Measurements from ENCODE around the gene USP12. TPM values are rescaled to one million over a fixed set of nuclear protein-coding genes. Genes with fewer than 3 reads are reported as not detected.
A peak's percentile ranks its signal among the peaks of the same experiment; 100 is the strongest.

USP12 gene
- total RNA-seq, 5 donors from 2014 or later (not counting 1 experiment from before 2014, with no cell fraction given), result 20.9 to 43.6 (median 21.8) TPM

GRCh38 chr13:27182054-27182453 is 10.4 kb upstream of the USP12 start:
- Histone ChIP-seq H3K27ac (ENCODE audit: low read length) (no peak overlapping the region), H3K4me1 (ENCODE audit: control insufficient read depth in 1 of 2, extremely low read depth in 1 of 2, insufficient read depth in 2 of 2, low read length in 2 of 2) (no peaks in the 10 kb centered on the region), H3K9me3 (no peaks in the 10 kb centered on the region), H3K27me3 (replicated peaks in 1 of 2; ENCODE audit: control insufficient read depth in 2 of 2, extremely low read depth in 1 of 2, insufficient read depth in 2 of 2, low read length in 1 of 2) (peaks cover 0 to 6% of the 10 kb centered on the region in 2 experiments), H3K4me3 (ENCODE audit: control insufficient read depth in 1 of 2, extremely low read depth in 1 of 2, low read length in 1 of 2) (no peak overlapping the region), H3K36me3 (ENCODE audit: control insufficient read depth in 2 of 2, extremely low read depth in 1 of 2, insufficient read depth in 1 of 2, low read length in 1 of 2) (no peaks in the 10 kb centered on the region)
- H3K36me3 Mint-ChIP-seq, result no peaks in the 10 kb centered on the region
- no peaks in the 10 kb centered on the region for H3K9me3 Mint-ChIP-seq
- ATAC-seq (replicated peaks in 1 of 4) (no peak), DNase-seq (no peak)
- ChIA-PET POLR2A (interaction anchor here in 1 of 2 donors (0.7 kb wide), 1 partner anchor 45 kb away, joined by 3 read pairs; no protein-coding TSS in a partner anchor), CTCF (interaction anchor here in 1 of 2 donors (0.6 kb wide), 1 partner anchor 42 kb away, joined by 6 read pairs; no protein-coding TSS in a partner anchor)
- no peak overlapping the region for H3K4me3 Mint-ChIP-seq
- no peak overlapping the region for H3K27ac Mint-ChIP-seq
- WGBS (ENCODE audit: insufficient coverage), result no CpG with 5 or more reads among the region's 2 CpGs
- H3K27me3 Mint-ChIP-seq, result peaks cover 0 to 3% of the 10 kb centered on the region in 2 donors
- no peaks in the 10 kb centered on the region for H3K4me1 Mint-ChIP-seq

- Histone ChIP-seq H3K4me1 (ENCODE audit: control insufficient read depth in 1 of 2, extremely low read depth in 1 of 2, insufficient read depth in 2 of 2, low read length in 2 of 2) (peaks cover 0 to 4% of the 10 kb centered on the region in 2 experiments), H3K9me3 (no peaks in the 10 kb centered on the region), H3K27me3 (replicated peaks in 1 of 2; ENCODE audit: control insufficient read depth in 2 of 2, extremely low read depth in 1 of 2, insufficient read depth in 2 of 2, low read length in 1 of 2) (peaks cover 0 to 2% of the 10 kb centered on the region in 2 experiments), H3K27ac (ENCODE audit: low read length) (no peak overlapping the region), H3K4me3 (ENCODE audit: control insufficient read depth in 1 of 2, extremely low read depth in 1 of 2, low read length in 1 of 2) (no peak overlapping the region), H3K36me3 (ENCODE audit: control insufficient read depth in 2 of 2, extremely low read depth in 1 of 2, insufficient read depth in 1 of 2, low read length in 1 of 2) (no peaks in the 10 kb centered on the region)
- no peak overlapping the region for H3K27ac Mint-ChIP-seq
- peaks cover 3 to 7% (median 6%) of the 10 kb centered on the region in 3 donors for H3K4me1 Mint-ChIP-seq
- ATAC-seq (replicated peaks in 1 of 4), result no peak
- DNase-seq, result no peak
- H3K36me3 Mint-ChIP-seq, result no peaks in the 10 kb centered on the region
- ChIA-PET POLR2A (no interaction called here), CTCF (interaction anchor here in 1 of 2 donors (0.6 kb wide), 1 partner anchor 21 kb away, joined by 7 read pairs; no protein-coding TSS in a partner anchor)
- WGBS (ENCODE audit: insufficient coverage), result 83% methylated on average over 2 of the region's 3 CpGs
- H3K4me3 Mint-ChIP-seq, result no peak overlapping the region
- H3K27me3 Mint-ChIP-seq, result peaks cover 0 to 2% of the 10 kb centered on the region in 2 donors
- no peaks in the 10 kb centered on the region for H3K9me3 Mint-ChIP-seq
Observed at GRCh38 chr13:27177852-27178251, 6.2 kb upstream of the USP12 start.

- H3K27me3 ChIP-seq (replicated peaks in 1 of 2; ENCODE audit: control insufficient read depth in 2 of 2, extremely low read depth in 1 of 2, insufficient read depth in 2 of 2, low read length in 1 of 2), result no peaks in the 10 kb centered on the region
- no peaks in the 10 kb centered on the region for H3K9me3 ChIP-seq
- Mint-ChIP-seq H3K4me1 (peaks cover 10 to 14% (median 14%) of the 10 kb centered on the region in 3 donors), H3K9me3 (no peaks in the 10 kb centered on the region), H3K27ac (no peak overlapping the region), H3K27me3 (no peaks in the 10 kb centered on the region), H3K36me3 (no peaks in the 10 kb centered on the region), H3K4me3 (no peak overlapping the region)
- DNase-seq (no peak), ATAC-seq (replicated peaks in 1 of 4) (no peak)
- H3K4me1 ChIP-seq (ENCODE audit: control insufficient read depth in 1 of 2, extremely low read depth in 1 of 2, insufficient read depth in 2 of 2, low read length in 2 of 2), result peaks cover 4 to 9% of the 10 kb centered on the region in 2 experiments
- no CpG with 5 or more reads among the region's 8 CpGs for WGBS (ENCODE audit: insufficient coverage)
- H3K27ac ChIP-seq (ENCODE audit: low read length), result no peak overlapping the region
- CTCF ChIA-PET, result no interaction called here
- no peaks in the 10 kb centered on the region for H3K36me3 ChIP-seq (ENCODE audit: control insufficient read depth in 2 of 2, extremely low read depth in 1 of 2, insufficient read depth in 1 of 2, low read length in 1 of 2)
- no peak overlapping the region for H3K4me3 ChIP-seq (ENCODE audit: control insufficient read depth in 1 of 2, extremely low read depth in 1 of 2, low read length in 1 of 2)
- POLR2A ChIA-PET, result interaction anchor here (0.6 to 0.7 kb wide), 3 partner anchors 11 to 58 kb away, joined by 3 to 4 read pairs (median 3); no protein-coding TSS in a partner anchor
Observed at GRCh38 chr13:27176470-27177410, 5.1 kb upstream of the USP12 start.

- no peaks in the 10 kb centered on the region for H3K36me3 ChIP-seq (ENCODE audit: control insufficient read depth in 2 of 2, extremely low read depth in 1 of 2, insufficient read depth in 1 of 2, low read length in 1 of 2)
- no peak overlapping the region for H3K27ac ChIP-seq (ENCODE audit: low read length)
- DNase-seq (no peak), ATAC-seq (replicated peaks in 1 of 4) (no peak)
- WGBS (ENCODE audit: insufficient coverage), result 80% methylated on average over 1 of the region's 6 CpGs
- Mint-ChIP-seq H3K9me3 (no peaks in the 10 kb centered on the region), H3K27me3 (no peaks in the 10 kb centered on the region), H3K27ac (no peak overlapping the region), H3K4me1 (peaks cover 18 to 24% (median 22%) of the 10 kb centered on the region in 3 donors), H3K36me3 (no peaks in the 10 kb centered on the region), H3K4me3 (no peak overlapping the region)
- no peak overlapping the region for H3K4me3 ChIP-seq (ENCODE audit: control insufficient read depth in 1 of 2, extremely low read depth in 1 of 2, low read length in 1 of 2)
- no peaks in the 10 kb centered on the region for H3K9me3 ChIP-seq
- ChIA-PET POLR2A (interaction anchor here in 1 of 2 donors (0.6 kb wide), 1 partner anchor 12 kb away, joined by 5 read pairs; no protein-coding TSS in a partner anchor), CTCF (interaction anchor here in 1 of 2 donors (0.6 kb wide), 3 partner anchors 71 to 191 kb away, joined by 3 to 9 read pairs (median 3); no protein-coding TSS in a partner anchor)
- H3K4me1 ChIP-seq (ENCODE audit: control insufficient read depth in 1 of 2, extremely low read depth in 1 of 2, insufficient read depth in 2 of 2, low read length in 2 of 2), result peaks cover 10 to 16% of the 10 kb centered on the region in 2 experiments
- no peaks in the 10 kb centered on the region for H3K27me3 ChIP-seq (replicated peaks in 1 of 2; ENCODE audit: control insufficient read depth in 2 of 2, extremely low read depth in 1 of 2, insufficient read depth in 2 of 2, low read length in 1 of 2)
Observed at GRCh38 chr13:27174766-27175455, 3.3 kb upstream of the USP12 start.

- no peaks in the 10 kb centered on the region for H3K9me3 ChIP-seq
- Mint-ChIP-seq H3K36me3 (no peaks in the 10 kb centered on the region), H3K9me3 (no peaks in the 10 kb centered on the region), H3K4me1 (peaks cover 41 to 47% (median 45%) of the 10 kb centered on the region in 3 donors), H3K4me3 (peak overlapping the region; percentile 87 to 96 (median 92)), H3K27ac (peak overlapping the region; percentile 95 to 96), H3K27me3 (no peaks in the 10 kb centered on the region)
- ChIA-PET POLR2A (interaction anchor here (0.5 to 0.7 kb wide), 2 partner anchors 82 to 387 kb away, joined by 3 to 4 read pairs; no protein-coding TSS in a partner anchor), CTCF (interaction anchor here in 1 of 2 donors (1.0 to 1.2 kb wide), 2 partner anchors 8 to 98 kb away, joined by 3 to 4 read pairs; partner anchors contain the start of gene RASL11A)
- DNase-seq (peak in 5 of 35 experiments; percentile 2 to 48 (median 16)), ATAC-seq (replicated peaks in 1 of 4) (no peak)
- peak overlapping the region; percentile 85 for H3K27ac ChIP-seq (ENCODE audit: low read length)
- 56% methylated on average over 2 of the region's 3 CpGs for WGBS (ENCODE audit: insufficient coverage)
- H3K27me3 ChIP-seq (replicated peaks in 1 of 2; ENCODE audit: control insufficient read depth in 2 of 2, extremely low read depth in 1 of 2, insufficient read depth in 2 of 2, low read length in 1 of 2), result no peaks in the 10 kb centered on the region
- H3K4me3 ChIP-seq (ENCODE audit: control insufficient read depth in 1 of 2, extremely low read depth in 1 of 2, low read length in 1 of 2), result peak overlapping the region; percentile 56 to 67
- peaks cover 28 to 29% of the 10 kb centered on the region in 2 experiments for H3K4me1 ChIP-seq (ENCODE audit: control insufficient read depth in 1 of 2, extremely low read depth in 1 of 2, insufficient read depth in 2 of 2, low read length in 2 of 2)
- H3K36me3 ChIP-seq (ENCODE audit: control insufficient read depth in 2 of 2, extremely low read depth in 1 of 2, insufficient read depth in 1 of 2, low read length in 1 of 2), result no peaks in the 10 kb centered on the region
Observed at GRCh38 chr13:27172495-27172842, 858 bp upstream of the USP12 start.
